NCI-H2171 treated with DMSO at 0.1 percent for 48 hours (cell line): Measurements from ENCODE around the gene INPP4A.
"Not testable (repeated sequence)": the region's sequence is repeated elsewhere in the genome, so short reads cannot be mapped to it uniquely, and the experiment has no call there.

Experiments used
- DNase-seq: peaks from one replicate; lab custom pipeline; 2025; lab: John Stamatoyannopoulos, UW

Gene INPP4A

GRCh38 chr2:98585386-98585785 is 140.7 kb downstream of the INPP4A start:
- DNase-seq: no peak

GRCh38 chr2:98586551-98587140 is 142.0 kb downstream of the INPP4A start:
- peak; percentile 26 for DNase-seq

GRCh38 chr2:98588880-98589431 is 144.3 kb downstream of the INPP4A start:
- peak; percentile 85 for DNase-seq

GRCh38 chr2:98589489-98589888 is 144.8 kb downstream of the INPP4A start:
- no peak for DNase-seq

- no peak for DNase-seq
These were observed 147.9 kb downstream of the INPP4A start for GRCh38 chr2:98592565-98592964.

- not testable (repeated sequence) for DNase-seq
These were observed 150.0 kb downstream of the INPP4A start for GRCh38 chr2:98594665-98595064.

GRCh38 chr2:98598781-98599428 is 154.2 kb downstream of the INPP4A start:
- DNase-seq: no peak

- peak; percentile 20 for DNase-seq
These were observed 157.0 kb downstream of the INPP4A start for GRCh38 chr2:98601532-98602132.

GRCh38 chr2:98604547-98604946 is 159.9 kb downstream of the INPP4A start:
- peak; percentile 61 for DNase-seq

GRCh38 chr2:98605076-98605475 is 160.4 kb downstream of the INPP4A start:
- peak; percentile 23 for DNase-seq

GRCh38 chr2:98606431-98606830 is 161.8 kb downstream of the INPP4A start:
- DNase-seq: no peak

- DNase-seq: no peak
These were observed 162.4 kb downstream of the INPP4A start for GRCh38 chr2:98607104-98607503.

- DNase-seq: no peak
These were observed 163.1 kb downstream of the INPP4A start for GRCh38 chr2:98607741-98608115.

- DNase-seq: peak; percentile 90
These were observed 163.7 kb downstream of the INPP4A start, which contains the start of the genes COA5 and UNC50 for GRCh38 chr2:98608116-98608961. TSS of gene COA5 (minus strand) at chr2:98608512. CDS start at chr2:98608405, 107 bp downstream. TSS of gene UNC50 (plus strand) at chr2:98608589. CDS start at chr2:98609760, 1,171 bp downstream.

GRCh38 chr2:98608962-98609604 is 164.4 kb downstream of the INPP4A start:
- no peak for DNase-seq

GRCh38 chr2:98614024-98614739 is 169.5 kb downstream of the INPP4A start:
- no peak for DNase-seq

GRCh38 chr2:98615481-98615880 is 170.8 kb downstream of the INPP4A start:
- DNase-seq: no peak

GRCh38 chr2:98617149-98617548 is 172.5 kb downstream of the INPP4A start:
- DNase-seq: no peak

- DNase-seq: no peak
These were observed 179.0 kb downstream of the INPP4A start for GRCh38 chr2:98623657-98624056.

GRCh38 chr2:98632351-98632750 is 187.7 kb downstream of the INPP4A start:
- no peak for DNase-seq
